ENCODE results near the gene MYH13.
"Not testable (repeated sequence)": the region's sequence is repeated elsewhere in the genome, so short reads cannot be mapped to it uniquely, and the experiment has no call there.

Gene MYH13

DNA sequence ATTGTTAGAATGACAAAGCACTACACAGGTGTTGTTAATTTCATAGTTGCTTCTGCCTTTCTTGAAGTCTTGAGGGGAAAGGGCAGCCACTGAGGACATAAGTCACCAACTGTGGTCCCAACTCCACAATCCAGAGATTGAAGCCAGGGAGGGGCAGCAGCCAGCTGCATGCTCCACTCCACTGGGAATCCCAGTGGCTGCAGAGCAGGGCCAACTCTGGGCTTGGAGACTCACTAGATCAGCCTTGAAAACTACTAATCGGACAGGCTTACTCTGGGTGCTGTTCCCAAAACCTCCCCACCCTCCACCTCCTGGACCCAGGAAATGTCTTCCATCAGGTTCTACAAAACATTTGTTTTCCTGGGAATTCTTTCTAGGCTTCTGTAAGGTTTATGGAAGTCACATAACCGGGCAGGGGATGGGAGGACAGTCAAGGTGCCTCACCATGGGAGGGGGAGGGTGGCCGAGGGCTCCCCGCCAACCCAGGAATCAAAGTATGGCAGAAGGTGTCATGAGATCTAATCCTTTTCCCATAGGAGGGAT lies 68.0 kb downstream of the MYH13 start:
- no peak for DNase-seq (ENCODE audit: low read depth)

GRCh38 chr17:10297691-10298090 lies 75.1 kb downstream of the MYH13 start:
- DNase-seq (ENCODE audit: low read depth), result no peak

GRCh38 chr17:10295728-10296343 lies 77.0 kb downstream of the MYH13 start:
- no peak for DNase-seq (ENCODE audit: low read depth)

GRCh38 chr17:10294180-10294579 lies 78.6 kb downstream of the MYH13 start:
- no peak for DNase-seq (ENCODE audit: low read depth)

GRCh38 chr17:10292057-10292937 lies 80.5 kb downstream of the MYH13 start:
- DNase-seq (ENCODE audit: low read depth), result no peak

- DNase-seq (ENCODE audit: low read depth), result not testable (repeated sequence)
These were observed 81.2 kb downstream of the MYH13 start for GRCh38 chr17:10291576-10291975.

GRCh38 chr17:10290041-10290440 lies 82.8 kb downstream of the MYH13 start:
- DNase-seq (ENCODE audit: low read depth), result no peak

- DNase-seq (ENCODE audit: low read depth), result no peak
These were observed 86.5 kb downstream of the MYH13 start for GRCh38 chr17:10286324-10286723.

- no peak for DNase-seq (ENCODE audit: low read depth)
These were observed 86.9 kb downstream of the MYH13 start for GRCh38 chr17:10285896-10286295.

DNA sequence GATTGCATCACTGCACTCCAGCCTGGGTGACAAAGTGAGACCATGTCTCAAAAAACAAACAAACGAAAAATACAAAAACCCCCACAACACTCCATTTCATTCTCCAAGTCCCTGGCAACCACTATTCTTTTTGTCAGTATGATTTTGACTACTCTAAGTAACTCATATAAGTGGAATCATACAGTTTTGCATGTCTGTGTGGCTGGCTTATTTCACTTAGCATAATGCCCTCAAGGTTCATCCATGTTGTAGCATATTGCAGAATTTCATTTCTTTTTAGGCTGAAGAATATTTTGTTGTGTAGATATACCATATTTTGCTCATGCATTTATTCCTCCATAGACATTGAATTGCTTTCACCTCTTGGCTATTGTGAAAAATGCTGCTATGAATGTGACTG lies 92.7 kb downstream of the MYH13 start:
- DNase-seq (ENCODE audit: low read depth), result no peak

DNA sequence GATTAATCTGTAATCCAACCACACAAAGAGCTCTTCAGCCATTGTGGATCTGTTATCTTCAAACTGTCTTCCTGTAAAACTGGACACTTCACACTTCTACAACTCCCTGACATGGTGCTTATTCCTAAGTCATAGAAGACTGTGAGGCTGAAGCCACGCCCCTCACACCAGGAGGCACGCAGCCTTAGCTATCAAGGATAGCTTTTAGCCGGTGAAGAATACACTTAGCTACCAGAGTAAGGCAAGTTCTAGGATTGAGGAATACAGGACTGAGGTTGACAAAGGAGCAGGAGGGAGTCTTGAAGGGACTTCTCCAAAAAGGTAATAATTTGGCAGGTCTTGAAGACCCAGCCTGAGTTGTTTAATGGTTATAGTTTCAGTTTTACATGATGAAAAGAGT lies 94.6 kb downstream of the MYH13 start:
- DNase-seq (ENCODE audit: low read depth), result no peak

DNA sequence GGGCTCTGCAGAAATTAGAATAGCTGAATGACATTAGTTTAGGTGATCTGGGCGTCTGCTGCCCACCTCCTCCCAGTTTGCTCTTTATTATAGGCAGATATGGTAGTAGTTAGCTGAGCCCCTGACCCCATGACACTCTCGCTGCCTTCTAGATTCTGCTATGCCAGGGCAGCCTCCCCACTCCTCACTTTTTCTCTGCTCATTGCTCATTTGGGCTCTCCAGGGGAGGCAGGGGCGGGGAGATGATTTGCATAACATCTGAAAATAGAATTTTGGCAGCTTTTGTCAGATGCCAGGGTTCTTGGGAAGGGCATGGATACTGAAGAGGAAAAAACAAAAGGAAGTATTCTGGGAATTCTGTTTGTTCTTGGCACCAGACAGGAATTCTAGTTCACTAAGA lies 96.4 kb downstream of the MYH13 start:
- DNase-seq (ENCODE audit: low read depth), result no peak

DNA sequence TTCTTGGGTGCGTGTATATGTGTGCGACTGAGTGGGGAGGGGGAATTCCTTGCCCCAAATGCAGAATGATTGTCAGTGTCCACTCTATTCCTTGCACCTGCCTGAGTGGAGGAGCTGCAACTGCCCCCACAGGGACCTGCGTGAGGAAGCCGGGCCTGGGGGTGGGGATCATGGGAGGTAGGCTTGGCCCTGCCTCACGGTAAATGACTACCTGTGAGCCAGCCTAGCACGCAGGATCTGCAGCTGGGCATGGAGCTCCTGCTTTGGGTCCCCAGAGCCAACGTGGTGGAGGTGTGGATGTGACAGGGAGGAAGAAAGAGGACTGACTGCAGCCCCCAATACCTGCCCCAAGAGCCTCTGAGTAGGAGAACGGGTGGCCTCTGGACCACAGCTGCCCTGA lies 97.4 kb downstream of the MYH13 start:
- DNase-seq (ENCODE audit: low read depth), result no peak

GRCh38 chr17:10271106-10271562 lies 101.7 kb downstream of the MYH13 start:
- DNase-seq (ENCODE audit: low read depth), result no peak

DNA sequence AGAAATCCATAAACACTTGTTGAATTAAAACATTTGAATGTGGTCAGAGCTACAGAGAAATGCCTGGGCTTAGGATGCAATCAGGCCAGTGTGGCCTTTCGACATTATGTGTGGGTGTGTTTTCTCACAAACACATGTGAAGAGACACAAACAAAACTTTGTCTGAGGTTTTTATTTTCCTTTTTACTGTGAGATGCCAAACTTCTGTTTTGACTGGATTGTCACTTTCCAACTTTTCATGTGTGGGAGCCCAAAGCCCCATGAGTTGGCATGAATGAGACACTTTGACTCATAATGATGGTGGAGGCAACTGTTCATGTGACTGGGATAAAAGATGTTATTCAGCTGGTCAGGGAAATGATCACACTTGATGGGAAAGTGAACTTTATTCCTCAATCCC lies 102.5 kb downstream of the MYH13 start:
- no peak for DNase-seq (ENCODE audit: low read depth)

GRCh38 chr17:10268005-10268404 lies 104.8 kb downstream of the MYH13 start:
- no peak for DNase-seq (ENCODE audit: low read depth)

DNA sequence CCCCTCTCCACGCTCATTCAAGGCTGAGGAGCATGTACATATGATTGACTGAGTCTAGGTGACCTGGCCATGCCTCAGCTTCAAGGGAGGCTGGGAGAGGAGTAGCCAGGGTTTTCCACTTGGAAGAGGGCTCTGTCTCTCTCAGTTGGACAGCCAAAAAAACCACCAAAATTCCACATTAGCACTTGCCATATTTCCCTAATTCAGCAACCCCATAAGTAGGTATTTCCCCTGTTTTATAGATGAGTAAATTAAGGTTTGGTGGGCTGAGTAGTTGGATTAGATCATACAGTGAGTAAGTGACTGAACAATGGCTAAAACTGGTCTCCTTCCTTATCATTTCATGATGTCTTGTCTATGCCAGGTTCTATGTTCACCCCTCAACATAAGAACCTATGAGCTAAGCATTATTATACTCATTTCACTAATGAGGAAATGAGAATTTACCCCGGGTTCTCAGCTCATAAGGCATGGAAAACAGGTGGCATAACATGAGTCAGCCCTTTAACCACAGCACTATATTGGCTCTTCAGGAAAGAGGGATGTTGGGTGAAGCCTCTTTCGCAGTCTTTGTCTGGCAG lies 106.4 kb downstream of the MYH13 start:
- DNase-seq (ENCODE audit: low read depth), result no peak

DNA sequence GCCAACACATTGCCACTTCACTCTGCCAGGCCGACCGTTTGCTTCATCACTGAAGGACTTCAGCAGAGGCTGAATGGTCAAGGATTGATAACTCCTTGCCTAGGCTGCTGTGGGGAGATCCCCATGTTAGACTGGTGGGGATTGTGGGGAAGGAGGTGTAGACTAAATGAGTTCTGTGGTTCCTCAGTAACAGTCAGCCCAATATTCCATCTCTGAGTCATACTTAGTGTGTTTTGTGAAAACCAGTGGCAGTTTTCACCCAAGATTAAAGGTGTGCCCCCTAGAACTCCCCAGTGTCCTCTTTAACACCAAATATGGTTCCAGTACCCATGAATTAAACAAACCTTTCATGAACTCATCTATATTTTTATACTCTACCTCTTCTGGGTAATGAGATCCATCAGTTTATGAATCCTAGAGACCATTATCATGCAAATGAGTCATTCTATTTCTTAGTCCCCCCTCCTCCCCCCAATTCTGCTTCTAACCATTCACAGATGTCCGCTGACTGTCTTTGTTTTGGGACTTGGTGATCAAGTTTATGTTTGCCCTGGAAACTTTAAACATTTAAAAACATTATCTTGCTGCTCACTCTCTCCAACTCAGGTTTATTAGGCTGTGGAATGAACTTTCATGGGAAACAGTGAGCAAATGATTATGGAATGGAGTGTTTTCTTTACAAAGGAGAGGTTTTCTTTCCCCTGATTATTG lies 107.6 kb downstream of the MYH13 start:
- no peak for DNase-seq (ENCODE audit: low read depth)

GRCh38 chr17:10264051-10264450 lies 108.8 kb downstream of the MYH13 start:
- DNase-seq (ENCODE audit: low read depth), result no peak

GRCh38 chr17:10262451-10262850 lies 110.4 kb downstream of the MYH13 start:
- DNase-seq (ENCODE audit: low read depth), result no peak

DNA sequence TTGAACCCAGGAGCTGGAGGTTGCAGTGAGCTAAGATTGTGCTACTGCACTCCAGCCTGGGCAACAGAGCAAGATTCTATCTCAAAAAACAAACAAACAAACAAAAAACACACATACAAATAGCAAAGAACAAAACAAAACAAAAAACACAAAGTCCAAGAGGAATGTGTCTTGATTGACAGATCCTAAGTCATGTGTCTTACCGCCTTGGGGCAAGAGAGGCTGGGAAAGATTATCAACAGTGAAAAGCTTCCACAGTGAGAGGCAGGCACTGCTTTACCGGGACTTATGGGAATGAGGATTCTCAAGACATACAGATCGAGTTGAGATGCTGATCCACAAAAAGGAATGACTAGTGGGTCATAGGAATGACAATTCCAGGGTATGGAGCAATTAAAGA lies 111.7 kb downstream of the MYH13 start:
- no peak for DNase-seq (ENCODE audit: low read depth)

- DNase-seq (ENCODE audit: low read depth), result no peak
These were observed 121.4 kb downstream of the MYH13 start for GRCh38 chr17:10251212-10251948.

Data from stimulated activated CD4-positive, alpha-beta T cell treated with anti-CD3 and anti-CD28 coated beads, Interleukin-2, amount 100 ng/mL, for 4 hours (primary cell).